Pulmonary artery endothelial cell (primary cell): ENCODE measurements around the gene MARCHF5. TPM values are rescaled to one million over a fixed set of nuclear protein-coding genes. Genes with fewer than 3 reads are reported as not detected.
"Not testable (repeated sequence)": the region's sequence is repeated elsewhere in the genome, so short reads cannot be mapped to it uniquely, and the experiment has no call there.

Experiments
- DNase-seq: peaks from one replicate; pipeline ENCODE4 v3.0.0-alpha.2; 2011; ENCODE audit warnings: low read depth, low spot score
- total RNA-seq: library from RNA; depleted of rRNA; stranded (reverse); fragments of >200 nt; gene quantifications from 2 replicates; pipeline ENCODE4 v1.2.3, GENCODE V29; 2014

The MARCHF5 gene
- total RNA-seq, 1 donor from 2014 or later: 20.7 TPM

DNA sequence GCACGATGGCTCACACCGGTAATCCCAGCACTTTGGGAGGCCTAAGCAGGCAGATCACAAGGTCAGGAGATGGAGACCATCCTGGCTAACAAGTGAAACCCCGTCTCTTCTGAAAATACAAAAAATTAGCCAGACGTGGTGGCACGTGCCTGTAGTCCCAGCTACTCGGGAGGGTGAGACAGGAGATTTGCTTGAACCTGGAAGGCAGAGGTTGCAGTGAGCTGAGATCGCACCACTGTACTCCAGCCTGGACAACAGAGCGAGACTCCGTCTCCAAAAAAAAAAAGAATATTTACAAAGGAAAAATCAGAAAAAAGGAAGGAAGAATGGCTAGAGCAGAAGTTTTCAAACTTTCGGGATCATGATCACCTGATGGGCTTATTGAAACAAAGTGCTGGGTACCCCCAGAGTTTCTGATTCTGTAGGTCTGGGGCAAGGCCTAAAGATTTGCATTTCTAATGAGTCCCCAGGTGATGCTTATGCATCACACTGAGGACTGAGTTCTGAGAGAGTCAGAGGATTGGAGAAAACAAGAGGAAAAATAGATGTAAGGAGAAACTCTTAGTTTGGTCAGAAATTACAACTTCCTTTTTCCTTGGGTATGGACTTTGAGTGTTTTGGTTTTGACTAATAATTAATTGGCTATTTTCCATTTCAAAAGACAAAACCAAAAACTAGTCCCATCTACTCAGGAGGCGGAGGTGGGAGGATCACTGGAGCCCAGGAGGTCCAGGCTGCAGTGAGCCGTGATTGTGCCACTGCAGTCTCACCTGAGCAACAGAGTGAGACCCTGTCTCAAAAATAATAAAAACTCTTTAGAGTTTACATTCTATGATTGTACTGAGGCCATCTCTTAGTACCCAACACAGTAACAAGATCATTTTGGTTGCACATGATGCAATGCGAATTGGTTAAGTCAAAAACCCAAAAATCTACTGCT is 14.4 kb downstream of the MARCHF5 start:
- DNase-seq: no peak

DNA sequence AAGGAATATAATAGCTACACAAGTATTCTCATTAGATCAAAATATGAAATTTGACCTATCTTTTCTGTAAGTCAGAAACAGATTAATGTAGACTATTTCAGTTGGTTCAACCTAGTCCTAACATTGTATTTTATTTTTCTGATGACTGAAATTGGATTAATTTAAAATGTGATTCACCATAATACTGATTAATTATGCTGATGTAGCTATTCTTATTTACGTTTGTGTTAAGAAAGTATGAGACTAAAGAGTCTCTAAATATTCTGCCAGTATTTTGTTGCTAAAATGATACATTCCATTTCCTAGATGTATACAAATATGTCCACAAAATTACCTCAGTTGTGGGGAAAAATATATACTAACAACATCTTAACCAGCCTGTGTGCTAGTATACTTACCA is 18.3 kb downstream of the MARCHF5 start:
- DNase-seq: no peak

DNA sequence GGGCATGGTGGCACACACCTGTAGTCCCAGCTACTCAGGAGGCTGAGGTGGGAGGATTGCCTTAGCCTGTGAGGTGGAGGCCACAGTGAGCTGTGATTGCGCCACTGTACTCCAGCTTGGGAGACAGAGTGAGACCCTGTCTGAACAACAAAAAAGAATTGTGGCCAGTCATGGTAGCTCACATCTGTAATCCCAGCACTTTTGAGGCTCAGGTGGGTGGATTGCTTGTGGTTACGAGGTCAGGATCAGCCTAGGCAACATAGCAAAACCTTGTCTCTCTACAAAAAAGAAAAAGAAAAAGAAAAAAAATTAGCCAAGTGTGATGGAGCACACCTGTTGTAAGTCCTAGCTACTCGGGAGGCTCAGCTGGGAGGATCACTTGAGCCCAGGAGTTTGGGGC is 22.8 kb downstream of the MARCHF5 start:
- DNase-seq: no peak

DNA sequence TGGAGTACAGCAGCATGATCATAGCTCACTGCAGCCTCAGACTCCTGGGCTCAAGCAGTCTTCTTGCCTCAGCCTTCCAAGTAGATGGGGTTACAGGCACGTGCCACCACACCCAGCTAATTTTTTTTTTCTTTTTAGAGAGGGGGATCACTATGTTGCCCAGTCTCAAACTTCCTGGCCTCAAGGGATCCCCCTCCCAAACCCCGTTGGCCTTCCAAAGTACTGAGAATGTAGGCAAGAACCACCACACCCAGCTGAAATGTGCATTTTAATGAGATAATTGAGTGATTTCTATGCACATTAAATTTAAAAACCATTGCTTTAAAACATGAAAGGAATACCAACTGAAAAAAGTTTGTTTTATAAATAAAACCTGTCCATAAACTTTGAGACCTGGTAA is 25.6 kb downstream of the MARCHF5 start:
- no peak for DNase-seq

DNA sequence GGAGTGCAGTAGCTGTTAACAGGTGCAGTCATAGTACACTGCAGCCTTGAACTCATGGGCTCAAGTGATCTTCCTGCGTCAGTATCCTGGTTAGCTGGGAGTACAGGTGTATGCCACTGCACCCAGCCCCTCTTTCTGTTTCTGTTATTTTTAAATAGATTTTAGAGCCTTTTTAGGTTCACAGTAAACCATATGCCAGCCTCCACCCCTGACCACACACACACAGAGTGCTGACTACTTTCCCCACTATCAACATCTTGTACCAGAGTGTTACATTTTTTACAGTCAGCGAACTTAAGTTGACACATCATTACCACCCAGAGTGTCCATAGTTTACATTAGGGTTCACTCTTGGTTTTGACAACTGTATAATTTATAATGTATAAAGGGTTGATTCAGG is 32.1 kb downstream of the MARCHF5 start:
- no peak for DNase-seq

DNA sequence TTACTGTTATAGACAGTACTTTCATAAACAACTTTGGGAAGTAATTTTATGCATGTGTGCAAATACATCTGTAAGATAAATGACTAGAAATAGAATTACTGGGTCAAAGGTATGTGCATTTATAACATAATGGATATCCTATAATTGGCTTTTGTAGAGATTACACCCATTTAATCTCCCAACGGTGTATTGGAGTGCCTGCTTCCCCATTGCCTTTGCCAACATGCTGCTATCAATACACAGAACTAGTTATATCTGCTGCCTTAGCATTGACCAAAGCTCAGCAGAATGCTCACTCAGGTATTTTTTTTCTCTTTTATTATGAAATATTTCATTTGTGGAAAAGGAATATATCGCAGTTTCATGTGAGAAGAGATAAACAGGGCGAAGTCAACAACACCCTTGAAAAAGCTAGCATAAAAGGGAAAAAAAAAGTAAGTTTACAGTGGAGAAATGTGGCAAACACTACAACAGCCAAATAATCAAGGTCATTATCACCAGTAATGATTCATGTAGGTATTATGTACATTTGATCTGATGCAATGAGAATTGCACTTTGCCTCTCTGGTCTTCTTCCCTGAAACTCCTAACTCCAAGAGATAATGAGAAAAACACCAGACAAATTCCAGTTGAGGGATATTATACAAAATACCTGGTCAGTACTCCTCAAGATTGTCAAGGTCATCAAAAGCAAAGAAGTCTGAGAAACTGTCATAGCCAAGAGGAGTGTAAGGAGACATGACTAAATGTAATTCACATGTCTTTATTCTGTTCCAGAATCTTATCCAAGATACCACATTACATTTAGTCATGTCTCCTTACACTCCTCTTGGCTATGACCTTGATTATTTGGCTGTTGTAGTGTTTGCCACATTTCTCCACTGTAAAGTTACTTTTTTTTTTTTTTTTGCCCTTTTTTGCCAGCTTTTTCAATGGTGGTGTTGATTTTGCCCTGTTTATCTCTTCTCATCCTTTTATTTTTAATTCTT is 36.8 kb downstream of the MARCHF5 start:
- no peak for DNase-seq

DNA sequence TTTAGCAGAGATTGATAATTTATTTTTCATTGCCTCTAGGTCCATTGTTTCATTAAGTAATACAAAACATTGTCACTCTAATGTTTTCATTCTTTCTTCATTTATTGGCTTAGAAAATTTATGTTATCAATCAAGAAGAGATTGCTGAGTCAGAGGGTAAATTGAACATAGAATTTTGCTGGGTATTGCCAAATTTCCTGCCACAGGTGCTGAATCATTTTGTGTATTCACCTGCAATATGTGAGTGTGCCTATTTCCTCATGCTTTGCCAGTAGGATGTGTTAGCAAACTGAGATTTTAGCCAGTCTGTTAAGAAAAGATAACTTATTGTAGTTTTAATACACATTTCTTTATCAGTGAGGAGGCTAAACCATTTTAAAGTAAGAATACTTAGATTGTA is 38.0 kb downstream of the MARCHF5 start:
- no peak for DNase-seq

DNA sequence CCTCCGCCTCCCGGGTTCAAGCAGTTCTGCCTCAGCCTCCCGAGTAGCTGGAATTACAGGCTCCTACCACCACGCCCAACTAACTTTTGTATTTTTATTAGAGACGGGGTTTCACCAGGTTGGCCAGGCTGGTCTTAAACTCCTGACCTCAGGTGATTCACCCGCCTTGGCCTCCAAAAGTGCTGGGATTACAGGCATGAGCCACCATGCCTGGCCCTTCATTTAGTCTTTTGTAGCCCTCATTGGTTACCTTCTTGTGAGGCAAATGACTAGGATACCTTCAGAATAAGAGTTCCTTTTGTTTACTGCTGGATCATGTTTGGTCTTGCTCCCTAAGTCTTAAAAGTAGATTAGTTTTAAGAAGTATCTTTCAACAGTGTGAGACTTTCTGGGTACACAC is 39.0 kb downstream of the MARCHF5 start:
- not testable (repeated sequence) for DNase-seq

DNA sequence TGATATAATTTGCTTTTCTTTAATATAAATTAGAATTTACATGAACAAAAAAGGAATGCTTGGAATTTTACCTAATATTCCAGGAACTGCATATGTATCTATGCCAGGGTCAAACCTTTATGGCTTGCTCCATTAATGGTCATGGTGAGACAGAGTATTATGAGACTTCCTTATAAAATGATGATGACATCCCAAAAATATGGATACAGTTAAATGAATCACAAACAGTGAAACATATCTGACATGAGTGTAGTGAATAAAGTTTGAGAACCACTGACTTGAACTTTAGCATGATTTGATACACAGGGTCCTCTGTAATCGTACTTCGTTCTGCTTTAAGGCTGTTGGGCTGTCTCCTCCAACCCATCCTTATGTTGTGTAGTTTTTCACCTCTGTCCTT is 51.8 kb downstream of the MARCHF5 start:
- no peak for DNase-seq

DNA sequence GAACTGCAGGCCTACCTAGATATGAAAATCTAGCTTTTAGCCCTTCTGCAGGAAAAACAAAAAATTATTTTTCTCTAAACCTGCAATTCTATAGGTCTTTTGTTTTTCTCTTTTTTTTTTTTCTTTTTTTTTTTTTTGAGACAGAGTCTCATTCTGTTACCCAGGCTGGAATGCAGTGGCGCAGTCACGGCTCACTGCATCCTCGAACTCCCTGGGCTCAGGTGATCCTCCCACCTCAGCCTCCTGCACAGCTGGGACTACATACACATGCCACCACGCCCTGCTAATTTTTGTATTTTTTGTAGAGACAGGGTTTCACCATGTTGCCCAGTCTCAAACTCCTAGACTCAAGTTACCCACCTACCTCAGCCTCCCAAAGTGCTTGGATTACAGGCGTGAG is 54.6 kb downstream of the MARCHF5 start:
- not testable (repeated sequence) for DNase-seq

DNA sequence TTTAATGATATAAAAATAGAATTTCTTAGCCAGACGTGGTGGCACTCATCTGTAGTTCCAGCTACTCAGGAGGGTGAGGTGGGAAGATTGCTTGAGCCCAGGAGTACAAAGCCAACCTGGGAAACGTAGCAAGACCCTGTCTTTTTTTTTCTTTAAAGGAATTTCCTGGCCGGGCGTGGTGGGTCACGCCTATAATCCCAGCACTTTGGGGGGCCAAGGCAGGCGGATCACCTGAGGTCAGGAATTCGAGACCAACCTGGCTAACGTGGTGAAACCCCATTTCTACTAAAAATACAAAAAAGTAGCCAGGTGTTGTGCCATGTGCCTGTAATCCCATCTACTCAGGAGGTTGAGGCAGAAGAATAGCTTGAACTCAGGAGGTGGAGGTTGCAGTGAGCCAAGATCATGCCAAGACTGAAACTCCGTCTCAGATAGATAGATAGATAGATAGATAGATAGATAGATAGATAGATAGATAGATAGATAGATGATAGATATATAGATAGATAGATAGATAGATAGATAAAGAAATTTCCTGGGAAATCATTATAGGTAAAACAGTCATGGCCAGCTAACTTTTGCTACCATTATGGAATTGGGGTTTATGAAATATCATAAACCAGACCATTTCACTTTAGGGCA is 56.2 kb downstream of the MARCHF5 start:
- DNase-seq: not testable (repeated sequence)

DNA sequence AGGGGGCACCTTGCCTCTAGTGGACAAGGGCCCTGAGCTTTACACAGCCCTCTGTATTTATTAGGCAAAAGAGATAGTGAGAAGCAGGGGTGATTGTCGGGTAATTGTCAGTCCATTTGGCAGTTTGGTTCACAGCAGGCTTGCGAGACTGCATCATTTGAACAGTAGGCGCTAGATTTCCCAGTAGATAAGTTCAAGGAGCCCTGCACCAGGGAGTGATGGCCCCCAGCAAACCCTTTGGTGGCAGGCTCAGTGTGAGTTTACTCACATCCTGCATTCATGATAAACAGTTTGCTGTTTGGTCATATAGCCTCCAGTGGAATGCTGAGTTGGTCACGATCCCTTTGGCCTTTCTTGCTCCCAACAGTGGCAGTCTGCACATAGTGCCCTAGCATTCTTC is 59.4 kb downstream of the MARCHF5 start:
- DNase-seq: no peak

DNA sequence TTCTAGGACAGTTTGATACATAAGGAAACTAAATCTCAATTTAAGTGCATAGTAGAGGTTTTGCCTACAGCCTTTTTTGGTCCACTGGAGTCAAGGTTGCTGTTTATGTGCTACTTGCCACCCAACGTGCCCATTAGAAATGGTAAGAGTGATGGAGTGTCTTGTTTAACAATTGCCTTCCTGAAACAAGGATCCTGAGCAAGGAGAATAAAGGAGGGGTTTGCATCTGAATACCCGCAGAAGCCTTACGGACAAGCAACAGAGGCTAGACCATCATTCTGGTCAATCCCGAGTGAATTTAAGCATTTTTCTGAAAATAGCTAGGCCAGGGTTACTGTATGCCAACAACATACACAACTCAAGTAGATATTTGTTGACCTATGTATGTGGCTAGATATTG is 63.6 kb downstream of the MARCHF5 start:
- DNase-seq: no peak

DNA sequence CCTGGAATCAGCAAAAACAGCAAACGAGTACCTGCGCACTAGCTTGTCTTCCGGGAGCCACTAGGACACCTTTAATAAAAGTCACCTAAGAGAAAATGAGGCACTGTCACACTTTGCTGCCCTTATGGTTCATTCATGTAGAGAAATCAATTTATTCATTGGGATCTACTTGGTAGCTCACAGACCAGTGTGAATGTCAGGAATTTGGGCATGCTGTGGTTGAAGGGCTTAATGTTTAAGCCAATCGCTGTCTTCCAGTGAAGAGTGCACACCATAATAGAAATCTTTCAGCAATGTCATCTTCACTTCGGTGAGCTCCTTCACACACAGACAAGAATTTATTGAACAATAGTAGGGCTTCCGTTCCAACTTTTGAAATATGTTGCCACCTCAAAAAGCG is 65.1 kb downstream of the MARCHF5 start:
- no peak for DNase-seq

DNA sequence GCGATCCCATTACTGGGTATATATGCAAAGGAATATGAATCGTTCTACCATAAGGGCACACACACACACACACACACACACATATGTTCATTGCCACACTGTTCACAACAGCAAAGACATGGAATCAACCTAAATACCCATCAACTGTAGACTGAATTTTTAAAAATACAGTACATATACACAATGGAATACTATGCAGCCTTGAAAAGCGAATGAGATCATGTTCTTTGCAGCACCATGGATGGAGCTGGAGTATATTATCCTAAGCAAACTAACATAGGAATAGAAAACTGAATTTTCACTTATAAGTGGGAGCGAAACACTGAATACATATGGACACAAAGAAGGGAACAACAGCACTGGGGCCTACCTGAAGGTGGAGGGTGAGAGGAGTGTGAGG is 72.5 kb downstream of the MARCHF5 start:
- DNase-seq: no peak

DNA sequence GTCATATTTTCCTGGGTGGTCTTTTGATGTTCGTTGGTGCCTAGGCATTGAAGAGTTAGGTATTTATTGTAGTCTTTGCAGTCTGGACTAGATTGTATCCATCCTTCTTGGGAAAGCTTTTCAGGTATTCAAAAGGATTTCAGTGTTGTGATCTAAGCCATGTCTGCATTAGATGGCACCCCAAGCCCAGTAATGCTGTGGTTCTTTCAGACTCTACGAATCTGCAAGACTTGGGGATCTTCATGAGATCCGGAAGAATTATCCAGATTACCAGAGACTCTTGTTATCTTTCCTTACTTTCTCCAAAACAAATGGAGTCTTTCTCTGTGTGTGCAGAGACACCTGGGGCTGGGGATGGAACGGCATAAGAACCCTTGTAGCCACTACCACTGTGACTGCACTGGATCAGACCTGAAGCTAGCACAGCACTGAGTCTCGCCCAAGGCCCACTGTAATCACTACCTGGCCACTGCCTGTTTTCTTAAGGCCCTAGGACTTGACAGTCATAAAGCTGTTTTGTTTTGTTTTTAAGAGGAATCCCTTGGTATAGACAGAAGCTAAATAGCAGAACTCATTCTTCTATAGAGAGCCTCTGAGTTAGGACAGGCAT is 75.5 kb downstream of the MARCHF5 start:
- no peak for DNase-seq

DNA sequence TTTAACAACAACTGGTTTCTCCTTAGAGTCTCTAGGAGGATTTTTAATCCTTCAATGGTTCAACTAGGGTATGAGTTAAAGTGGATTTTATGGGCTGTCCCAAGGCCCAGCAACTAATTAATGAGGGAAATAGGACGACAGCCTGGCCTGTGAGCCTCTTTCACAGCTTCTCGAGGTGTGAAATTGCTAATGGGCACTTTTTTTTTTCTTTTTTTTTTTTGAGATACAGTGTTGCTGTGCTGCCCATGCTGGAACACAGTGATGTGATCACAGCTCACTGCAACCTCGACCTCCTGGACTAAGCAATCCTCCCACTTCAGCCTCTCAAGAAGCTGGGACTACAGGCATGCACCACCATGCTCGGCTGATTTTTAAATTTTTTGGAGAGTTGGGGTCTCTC is 87.0 kb downstream of the MARCHF5 start:
- no peak for DNase-seq

DNA sequence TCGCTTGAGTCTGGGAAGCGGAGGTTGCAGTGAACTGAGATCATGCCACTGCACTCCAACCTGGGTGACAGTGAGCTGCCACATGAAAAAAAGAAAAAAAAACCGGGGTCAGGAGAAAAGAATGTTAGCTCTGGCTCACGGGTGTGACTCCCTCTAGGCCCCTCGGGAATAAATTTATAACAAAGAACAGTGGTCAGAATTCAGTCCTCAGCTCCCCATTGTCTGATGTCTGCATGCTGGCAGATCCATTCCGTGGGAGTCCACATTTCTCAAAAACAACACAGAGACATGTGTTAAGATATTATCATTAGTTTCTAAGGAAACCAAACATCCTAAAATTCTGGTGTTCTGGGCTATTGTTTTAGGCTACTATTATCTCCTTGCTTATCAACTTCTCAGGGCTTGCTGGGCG is 90.6 kb downstream of the MARCHF5 start:
- DNase-seq: no peak

DNA sequence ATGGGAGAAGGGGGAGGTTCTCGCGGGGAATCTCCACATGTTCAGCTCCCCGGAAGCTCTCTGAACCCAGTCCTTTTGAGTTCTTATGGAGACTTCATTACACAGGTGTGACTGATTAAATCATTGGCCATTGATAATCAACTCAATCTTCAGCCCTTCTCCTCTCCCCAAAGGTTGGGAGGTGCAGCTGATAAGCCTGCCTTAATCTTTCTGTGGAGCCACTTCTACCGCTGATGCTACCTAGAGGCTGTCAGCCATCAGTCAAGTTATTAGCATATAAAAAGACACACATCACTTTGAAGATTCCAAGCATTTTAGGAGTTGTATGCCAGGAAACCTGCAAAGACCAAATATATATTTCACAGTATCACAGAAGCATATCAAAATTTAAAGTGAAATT is 91.7 kb downstream of the MARCHF5 start:
- DNase-seq: no peak

DNA sequence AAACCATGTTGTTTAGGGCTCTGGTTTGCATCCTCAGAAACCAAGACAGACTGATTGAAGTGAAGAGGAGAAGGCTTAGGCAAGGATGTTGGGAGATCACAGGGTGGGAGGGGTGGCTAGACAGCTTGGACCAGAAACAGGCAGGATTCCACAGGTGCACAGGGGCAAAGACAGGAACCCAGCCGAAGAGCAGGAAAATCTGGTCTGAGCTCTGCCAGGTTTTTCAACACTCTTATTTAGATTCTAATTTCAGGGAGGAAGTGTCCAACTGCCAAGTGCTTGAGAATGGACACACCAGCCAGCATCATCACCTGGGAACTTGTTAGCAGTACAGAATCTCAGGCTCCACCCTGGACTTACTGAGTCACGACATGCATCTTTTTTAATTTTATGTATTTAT is 93.8 kb downstream of the MARCHF5 start:
- DNase-seq: no peak

DNA sequence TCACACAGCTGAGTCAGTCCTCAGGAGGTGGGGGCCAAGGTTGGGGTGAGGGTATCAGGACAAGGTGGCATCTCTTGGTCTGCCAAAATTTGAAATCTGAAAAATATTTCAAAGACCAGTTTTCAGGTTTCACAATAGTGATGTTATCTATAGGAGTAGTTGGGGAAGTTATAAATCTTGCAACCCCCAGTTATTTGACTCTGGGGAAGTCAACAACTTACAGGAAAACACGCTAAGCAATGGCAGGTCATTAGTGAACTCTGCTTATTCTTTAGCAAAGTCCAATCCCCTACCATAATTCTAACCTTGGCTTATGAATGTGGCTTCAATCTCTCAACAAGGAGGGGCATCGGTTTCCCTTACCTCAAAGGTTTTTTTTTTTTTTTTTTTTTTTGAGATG is 94.9 kb downstream of the MARCHF5 start:
- no peak for DNase-seq
